GM23338 (cell line): ENCODE measurements around the gene GTSE1. TPM values are rescaled to one million over a fixed set of nuclear protein-coding genes. Genes with fewer than 3 reads are reported as not detected.

ENCODE experiments used
- ATAC-seq: fragments of 200-7000 bp; cut with Tn5 transposase; 3 replicates; pipeline ENCODE4 v1.9.1; 2020
- DNase-seq: peaks from one replicate; pipeline ENCODE4 v3.0.0-alpha.2; 2015; ENCODE audit warnings: low spot score
- H2AFZ ChIP-seq: fragments of 200-600 bp; sonication (generic); 2 replicates; pipeline ENCODE4 v1.8.0; 2016; ENCODE audit warnings: antibody characterized with exemption, mild to moderate bottlenecking, moderate library complexity
- H3F3A ChIP-seq: fragments of 200-600 bp; sonication (generic); replicated peaks from 2 replicates; pipeline ENCODE4 v1.8.0; 2017; ENCODE audit warnings: antibody characterized with exemption, mixed run types, low read depth
- H3K27ac ChIP-seq: fragments of 200-600 bp; sonication (generic); 2 replicates; pipeline ENCODE4 v1.6.1; 2016; ENCODE audit warnings: low read depth
- H3K27me3 ChIP-seq: fragments of 200-600 bp; sonication (generic); 2 replicates; pipeline ENCODE4 v1.8.0; 2016; ENCODE audit warnings: mild to moderate bottlenecking, mixed run types, moderate library complexity; ENCODE audit not compliant: insufficient read depth
- H3K36me3 ChIP-seq: fragments of 200-600 bp; sonication (generic); 2 replicates; pipeline ENCODE4 v1.8.0; 2016; ENCODE audit warnings: mild to moderate bottlenecking; ENCODE audit not compliant: insufficient read depth
- H3K4me1 ChIP-seq: fragments of 200-600 bp; sonication (generic); 2 replicates; pipeline ENCODE4 v1.8.0; 2016; ENCODE audit warnings: mild to moderate bottlenecking, moderate library complexity; ENCODE audit not compliant: insufficient read depth
- H3K4me2 ChIP-seq: fragments of 200-600 bp; sonication (generic); 2 replicates; pipeline ENCODE4 v1.7.1; 2017; ENCODE audit warnings: mixed run types
- H3K4me3 ChIP-seq: fragments of 200-600 bp; sonication (generic); 2 replicates; pipeline ENCODE4 v1.6.1; 2016; ENCODE audit warnings: mixed run types
- H3K79me2 ChIP-seq: fragments of 200-600 bp; sonication (generic); replicated peaks from 2 replicates; pipeline ENCODE4 v1.8.0; 2017; ENCODE audit warnings: mild to moderate bottlenecking; ENCODE audit not compliant: insufficient read depth
- H3K9me2 ChIP-seq: fragments of 200-600 bp; sonication (generic); 2 replicates; pipeline ENCODE4 v1.8.0; 2017; ENCODE audit not compliant: insufficient read depth
- H4K20me1 ChIP-seq: fragments of 200-600 bp; sonication (generic); replicated peaks from 2 replicates; pipeline ENCODE4 v1.8.0; 2017; ENCODE audit warnings: mild to moderate bottlenecking; ENCODE audit not compliant: insufficient read depth
- H3K27ac Mint-ChIP-seq: 2 replicates; pipeline ENCODE4 v1.8.0; 2020; ENCODE audit warnings: inconsistent platforms, mild to moderate bottlenecking, moderate library complexity, mixed read lengths
- H3K27me3 Mint-ChIP-seq: 3 replicates; pipeline ENCODE4 v1.8.0; 2022; ENCODE audit warnings: low read depth, mild to moderate bottlenecking, moderate library complexity, mixed read lengths, inconsistent platforms; ENCODE audit not compliant: insufficient read depth, poor library complexity
- H3K36me3 Mint-ChIP-seq: 3 replicates; pipeline ENCODE4 v1.8.0; 2021; ENCODE audit warnings: low read depth, mild to moderate bottlenecking, inconsistent platforms, moderate library complexity, mixed read lengths
- H3K4me1 Mint-ChIP-seq: 3 replicates; pipeline ENCODE4 v1.8.0; 2020; ENCODE audit warnings: mild to moderate bottlenecking, inconsistent platforms, mixed read lengths
- H3K4me3 Mint-ChIP-seq: 3 replicates; pipeline ENCODE4 v1.8.0; 2021; ENCODE audit warnings: moderate library complexity, mild to moderate bottlenecking, inconsistent platforms, mixed read lengths
- H3K9me3 Mint-ChIP-seq: 3 replicates; pipeline ENCODE4 v1.8.0; 2020; ENCODE audit warnings: moderate library complexity, mild to moderate bottlenecking, inconsistent platforms, mixed read lengths
- CREB1 ChIP-seq: fragments of 250-450 bp; sonication (Bioruptor Pico); IDR thresholded peaks from 2 replicates; pipeline ENCODE4 v1.5.0; 2020; ENCODE audit warnings: low read depth, mild to moderate bottlenecking, moderate library complexity
- CTCF ChIP-seq, 2 experiments: fragments of 200-600 bp in 1 of 2; sonication (generic) in 1 of 2; conservative IDR thresholded peaks; 2 replicates each; pipeline versions ENCODE4 v1.5.1 to v1.6.1; 2016 to 2017; ENCODE audit warnings: antibody characterized with exemption in 2 of 2, low read depth in 2 of 2, mild to moderate bottlenecking in 2 of 2, moderate library complexity in 1 of 2
- ETS1 ChIP-seq: IDR thresholded peaks from 2 replicates; pipeline ENCODE4 v1.6.1; 2016; ENCODE audit warnings: antibody characterized with exemption
- EZH2 ChIP-seq: fragments of 200-600 bp; sonication (generic); IDR thresholded peaks from one replicate; pipeline ENCODE4 v1.8.0; 2017; ENCODE audit warnings: antibody characterized with exemption, mild to moderate bottlenecking, low read depth; ENCODE audit not compliant: unreplicated experiment
- EZH2phosphoT487 ChIP-seq: fragments of 200-600 bp; sonication (generic); IDR thresholded peaks from one replicate; pipeline ENCODE4 v1.8.1; 2018; ENCODE audit warnings: antibody characterized with exemption; ENCODE audit not compliant: unreplicated experiment
- JUNB ChIP-seq: IDR thresholded peaks from one replicate; pipeline ENCODE4 v1.6.1; 2016; ENCODE audit warnings: antibody characterized with exemption; ENCODE audit not compliant: unreplicated experiment
- NANOG ChIP-seq: IDR thresholded peaks from 2 replicates; pipeline ENCODE4 v1.6.1; 2016; ENCODE audit warnings: antibody characterized with exemption, borderline replicate concordance
- POLR2AphosphoS5 ChIP-seq: IDR thresholded peaks from 2 replicates; pipeline ENCODE4 v1.6.1; 2016; ENCODE audit warnings: antibody characterized with exemption, low read depth
- REST ChIP-seq: IDR thresholded peaks from one replicate; pipeline ENCODE4 v1.6.1; 2018; ENCODE audit warnings: antibody characterized with exemption; ENCODE audit not compliant: unreplicated experiment
- STAT1 ChIP-seq: IDR thresholded peaks from one replicate; pipeline ENCODE4 v1.6.1; 2016; ENCODE audit warnings: antibody characterized with exemption; ENCODE audit not compliant: unreplicated experiment
- ZNF331 ChIP-seq: fragments of 250-450 bp; sonication (Bioruptor Pico); IDR thresholded peaks from 2 replicates; pipeline ENCODE4 v1.5.0; 2020; ENCODE audit warnings: low read depth, mild to moderate bottlenecking, moderate library complexity
- ZNF462 ChIP-seq: fragments of 250-450 bp; sonication (Bioruptor Pico); IDR thresholded peaks from 2 replicates; pipeline ENCODE4 v1.5.0; 2020; ENCODE audit warnings: mild to moderate bottlenecking, moderate library complexity
- polyA plus RNA-seq: library from polyadenylated mRNA; unstranded; fragments of >200 nt; fragmentation: Nextera tagmentation; extraction: Ambion mirVana; gene quantifications from 2 replicates; pipeline ENCODE4 v1.2.1, GENCODE V29; 2016
- total RNA-seq: library from RNA; depleted of rRNA; stranded (reverse); fragments of >200 nt; shearing (Covaris generic); gene quantifications from 2 replicates; pipeline ENCODE4 v1.2.3, GENCODE V29; 2014

The GTSE1 gene
- total and polyA plus RNA-seq, 2 experiments from 2014 or later, result 26.3 to 28.6 TPM

- DNase-seq (no peak), ATAC-seq (no peak)
- no peak overlapping the region for H3K4me3 Mint-ChIP-seq
- no peaks in the 10 kb centered on the region for H3K9me2 ChIP-seq
- no peak overlapping the region for H3K4me3 ChIP-seq
- H2AFZ ChIP-seq, result no peak overlapping the region
- no peak overlapping the region for H3K4me2 ChIP-seq
- H3F3A ChIP-seq, result peaks cover 4% of the 10 kb centered on the region; the same call in 1 of the 2 replicates
- TF ChIP-seq EZH2phosphoT487, result no peak
- no peak for TF ChIP-seq CTCF (conservative IDR thresholded peaks at IDR 0.05; ENCODE audit: low read depth in 2 of 2)
- no peak for TF ChIP-seq ZNF462 (CRISPR knock-in tag)
- no peak for TF ChIP-seq NANOG
- no peak for TF ChIP-seq EZH2
- TF ChIP-seq REST, result no peak
- no peak for TF ChIP-seq JUNB
- no peak for TF ChIP-seq STAT1
- no peak for TF ChIP-seq POLR2AphosphoS5
- no peak for TF ChIP-seq CREB1 (CRISPR knock-in tag)
- no peak for TF ChIP-seq ETS1
- TF ChIP-seq ZNF331 (CRISPR knock-in tag), result no peak
- H3K27ac Mint-ChIP-seq, result no peak overlapping the region
- H3K79me2 ChIP-seq, result no peaks in the 10 kb centered on the region
- no peaks in the 10 kb centered on the region for H3K4me1 ChIP-seq
- peaks cover 5% of the 10 kb centered on the region; the same call in 1 of the 2 replicates for H3K36me3 ChIP-seq
- peaks cover 2% of the 10 kb centered on the region; the same call in 1 of the 3 replicates for H3K9me3 Mint-ChIP-seq
- peaks cover 9% of the 10 kb centered on the region for H4K20me1 ChIP-seq
- no peaks in the 10 kb centered on the region; the same call in 1 of the 3 replicates for H3K4me1 Mint-ChIP-seq
- H3K27me3 Mint-ChIP-seq, result peaks cover 7% of the 10 kb centered on the region
- no peaks in the 10 kb centered on the region for H3K27me3 ChIP-seq
- H3K36me3 Mint-ChIP-seq, result peaks cover 39% of the 10 kb centered on the region
- no peak overlapping the region for H3K27ac ChIP-seq
Observed at GRCh38 chr22:46357711-46358520, 61.2 kb downstream of the GTSE1 start.
